ENCODE measurements around the gene TSPAN4. TPM values are rescaled to one million over a fixed set of nuclear protein-coding genes. Genes with fewer than 3 reads are reported as not detected.

The TSPAN4 gene
- total RNA-seq, 6 donors from 2014 or later = 91.3 to 181 (median 169) TPM

DNA sequence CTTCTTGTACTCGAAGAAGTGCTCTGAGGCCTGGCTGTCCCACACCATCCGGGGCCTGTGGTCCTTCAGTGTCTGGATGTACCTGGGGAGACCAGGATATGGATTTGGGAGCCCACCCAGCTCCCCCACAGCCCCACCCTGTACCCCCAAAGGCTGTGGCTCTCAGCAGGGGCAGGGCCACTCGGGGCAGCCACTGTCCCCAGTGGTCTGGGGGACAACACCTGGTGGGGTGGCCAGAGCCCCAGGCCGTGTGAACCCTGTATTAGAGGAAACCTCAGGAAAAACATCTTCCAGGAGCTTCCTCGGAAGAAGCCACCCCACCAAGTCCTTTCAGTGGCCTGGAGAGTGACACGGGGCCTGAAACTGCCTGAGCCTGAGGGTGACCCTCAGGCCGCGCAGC, 27.8 kb downstream of the TSPAN4 start:
- no peaks in the 10 kb centered on the region for H3K9me3 ChIP-seq
- no peak overlapping the region for H3K4me3 ChIP-seq
- no peak for ATAC-seq (ENCODE audit: low FRiP score in 2 of 2)
- no peak overlapping the region for H3K27ac ChIP-seq
- H3K4me1 ChIP-seq = no peaks in the 10 kb centered on the region
- peak in 1 of 2 donors; percentile 68 for DNase-seq
- peaks cover 0 to 39% (median 26%) of the 10 kb centered on the region in 4 donors for H3K36me3 ChIP-seq
- 84 to 92% methylated on average over 4 to 7 of the region's 8 CpGs for WGBS, 2 donors
- H3K27me3 ChIP-seq = no peaks in the 10 kb centered on the region
- TF ChIP-seq EP300 (IDR thresholded peaks at IDR 0.05) (no peak), POLR2AphosphoS5 (IDR thresholded peaks at IDR 0.05) (no peak), POLR2A (IDR thresholded peaks at IDR 0.05) (no peak)
- TF ChIP-seq, protein P1, sequence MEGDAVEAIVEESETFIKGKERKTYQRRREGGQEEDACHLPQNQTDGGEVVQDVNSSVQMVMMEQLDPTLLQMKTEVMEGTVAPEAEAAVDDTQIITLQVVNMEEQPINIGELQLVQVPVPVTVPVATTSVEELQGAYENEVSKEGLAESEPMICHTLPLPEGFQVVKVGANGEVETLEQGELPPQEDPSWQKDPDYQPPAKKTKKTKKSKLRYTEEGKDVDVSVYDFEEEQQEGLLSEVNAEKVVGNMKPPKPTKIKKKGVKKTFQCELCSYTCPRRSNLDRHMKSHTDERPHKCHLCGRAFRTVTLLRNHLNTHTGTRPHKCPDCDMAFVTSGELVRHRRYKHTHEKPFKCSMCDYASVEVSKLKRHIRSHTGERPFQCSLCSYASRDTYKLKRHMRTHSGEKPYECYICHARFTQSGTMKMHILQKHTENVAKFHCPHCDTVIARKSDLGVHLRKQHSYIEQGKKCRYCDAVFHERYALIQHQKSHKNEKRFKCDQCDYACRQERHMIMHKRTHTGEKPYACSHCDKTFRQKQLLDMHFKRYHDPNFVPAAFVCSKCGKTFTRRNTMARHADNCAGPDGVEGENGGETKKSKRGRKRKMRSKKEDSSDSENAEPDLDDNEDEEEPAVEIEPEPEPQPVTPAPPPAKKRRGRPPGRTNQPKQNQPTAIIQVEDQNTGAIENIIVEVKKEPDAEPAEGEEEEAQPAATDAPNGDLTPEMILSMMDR (IDR thresholded peaks at IDR 0.05) = no peak

DNA sequence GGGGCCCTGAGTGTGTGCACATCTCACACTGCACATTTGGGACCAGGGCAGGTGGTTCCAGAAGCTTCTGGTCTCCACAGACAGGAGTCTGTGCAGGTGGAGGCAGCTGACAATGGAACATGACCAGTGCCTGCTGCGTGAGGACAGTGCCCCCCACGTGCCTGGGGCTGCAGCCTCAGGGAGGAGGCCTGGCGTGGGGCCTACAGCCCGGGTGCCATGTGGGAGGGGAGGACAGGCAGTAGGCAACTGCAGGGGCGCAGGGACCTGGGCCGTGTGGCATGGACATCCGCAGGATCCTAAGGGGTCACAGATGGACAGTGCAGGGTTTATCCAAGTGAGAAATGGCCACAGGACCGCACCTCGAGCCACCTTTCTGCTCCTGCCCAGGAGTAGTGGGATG, 28.8 kb downstream of the TSPAN4 start:
- Histone ChIP-seq H3K4me3 (no peak overlapping the region), H3K27ac (no peak overlapping the region), H3K9me3 (no peaks in the 10 kb centered on the region), H3K27me3 (no peaks in the 10 kb centered on the region), H3K36me3 (peaks cover 0 to 29% (median 16%) of the 10 kb centered on the region in 4 donors), H3K4me1 (no peaks in the 10 kb centered on the region)
- 86% methylated on average over 7 of the region's 9 CpGs; no CpG with 5 or more reads in 1 of the 2 donors for WGBS, 2 donors
- ATAC-seq (ENCODE audit: low FRiP score in 2 of 2) = no peak
- DNase-seq = peak in 1 of 2 donors; percentile 77
- TF ChIP-seq, protein P1 (IDR thresholded peaks at IDR 0.05) = no peak
- no peak for TF ChIP-seq POLR2AphosphoS5 (IDR thresholded peaks at IDR 0.05)
- no peak for TF ChIP-seq POLR2A (IDR thresholded peaks at IDR 0.05)
- no peak for TF ChIP-seq EP300 (IDR thresholded peaks at IDR 0.05)

DNA sequence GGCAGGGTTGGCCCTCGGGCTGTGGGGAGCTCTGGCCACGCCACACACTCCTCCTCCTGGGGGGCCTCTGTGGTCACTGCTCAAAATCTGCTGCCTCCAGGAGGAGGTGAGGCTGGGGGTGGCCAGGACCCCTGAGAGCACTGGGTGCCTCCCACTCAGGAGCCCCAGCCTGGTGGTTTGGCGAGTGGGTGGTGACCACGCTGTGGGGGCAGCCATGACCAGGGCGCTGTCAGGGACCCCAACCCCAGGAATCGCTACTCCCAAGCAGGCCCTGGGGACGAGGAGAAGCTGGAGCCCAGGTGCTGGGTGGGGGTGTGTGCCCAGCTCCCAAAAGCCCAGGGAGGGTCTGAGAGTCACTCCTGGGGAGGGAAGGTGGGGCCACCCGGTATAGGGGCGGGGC, 30.1 kb downstream of the TSPAN4 start:
- peak in 1 of 2 donors; percentile 53 for DNase-seq
- TF ChIP-seq POLR2AphosphoS5 (IDR thresholded peaks at IDR 0.05) (no peak), POLR2A (IDR thresholded peaks at IDR 0.05) (no peak), EP300 (IDR thresholded peaks at IDR 0.05) (no peak)
- TF ChIP-seq, protein P1 (IDR thresholded peaks at IDR 0.05) = no peak
- no peak for ATAC-seq (ENCODE audit: low FRiP score in 2 of 2)
- WGBS, 2 donors = 89 to 99% methylated on average over 7 of the region's 9 CpGs
- H3K9me3 ChIP-seq = no peaks in the 10 kb centered on the region
- no peaks in the 10 kb centered on the region for H3K27me3 ChIP-seq
- no peaks in the 10 kb centered on the region for H3K4me1 ChIP-seq
- H3K27ac ChIP-seq = no peak overlapping the region
- H3K36me3 ChIP-seq = peaks cover 0 to 21% (median 8%) of the 10 kb centered on the region in 4 donors
- no peak overlapping the region for H3K4me3 ChIP-seq

DNA sequence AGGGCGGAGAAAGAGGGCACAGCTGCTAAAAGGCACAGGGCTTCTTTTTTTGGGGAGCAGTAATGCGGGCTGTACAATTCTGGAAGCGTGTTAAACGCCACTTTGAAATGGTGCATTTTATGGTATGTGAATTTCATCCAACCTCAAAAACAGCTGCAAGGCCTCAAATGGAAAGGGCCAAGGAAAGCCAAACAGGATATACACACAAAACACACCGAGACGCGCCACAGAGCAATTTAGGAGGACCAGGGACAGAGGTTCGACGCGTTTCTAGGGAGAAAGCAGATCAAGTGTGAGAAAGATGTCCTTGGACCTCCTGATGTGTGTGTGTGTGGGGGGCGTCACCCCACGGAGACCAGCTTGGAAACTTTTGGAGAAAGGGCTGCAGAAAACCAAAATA, 31.1 kb downstream of the TSPAN4 start:
- Histone ChIP-seq H3K27me3 (no peaks in the 10 kb centered on the region), H3K27ac (no peak overlapping the region), H3K4me3 (no peak overlapping the region), H3K4me1 (no peaks in the 10 kb centered on the region), H3K36me3 (peaks cover 0 to 13% (median 6%) of the 10 kb centered on the region in 4 donors), H3K9me3 (no peaks in the 10 kb centered on the region)
- DNase-seq = no peak
- ATAC-seq (ENCODE audit: low FRiP score in 2 of 2) = no peak
- 67 to 80% methylated on average over 12 of the region's 12 CpGs for WGBS, 2 donors
- TF ChIP-seq EP300 (IDR thresholded peaks at IDR 0.05) (no peak), POLR2AphosphoS5 (IDR thresholded peaks at IDR 0.05) (no peak), POLR2A (IDR thresholded peaks at IDR 0.05) (no peak)
- TF ChIP-seq, protein P1 (IDR thresholded peaks at IDR 0.05) = no peak

DNA sequence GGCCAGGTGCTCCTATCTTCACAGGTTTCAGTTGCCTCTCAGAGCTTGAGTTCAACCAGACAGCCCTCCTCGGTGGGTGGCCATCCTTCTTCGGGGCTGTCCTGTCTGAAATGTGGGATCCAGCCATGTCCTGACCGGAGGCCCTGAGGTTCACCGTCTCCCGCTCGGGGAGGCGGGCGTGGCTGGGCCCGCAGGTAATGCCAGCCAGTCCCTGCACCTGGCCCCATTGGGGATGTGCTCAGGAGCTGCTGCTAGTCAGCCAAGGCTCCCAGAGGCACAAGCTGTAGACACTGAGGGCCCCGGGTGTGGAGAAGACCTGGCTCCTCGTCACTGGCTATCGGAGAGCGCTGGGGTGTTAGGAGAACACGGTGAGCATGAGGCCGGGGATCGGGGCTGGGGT, 32.6 kb downstream of the TSPAN4 start:
- H3K9me3 ChIP-seq = no peaks in the 10 kb centered on the region
- peaks cover 0 to 12% (median 4%) of the 10 kb centered on the region in 4 donors for H3K36me3 ChIP-seq
- H3K4me1 ChIP-seq = no peaks in the 10 kb centered on the region
- 93 to 96% methylated on average over 7 to 15 of the region's 16 CpGs for WGBS, 2 donors
- TF ChIP-seq POLR2A (IDR thresholded peaks at IDR 0.05) = no peak
- no peak for TF ChIP-seq EP300 (IDR thresholded peaks at IDR 0.05)
- TF ChIP-seq POLR2AphosphoS5 (IDR thresholded peaks at IDR 0.05) = no peak
- TF ChIP-seq, protein P1 (IDR thresholded peaks at IDR 0.05) = no peak
- H3K27ac ChIP-seq = no peak overlapping the region
- DNase-seq (no peak), ATAC-seq (ENCODE audit: low FRiP score in 2 of 2) (no peak)
- no peaks in the 10 kb centered on the region for H3K27me3 ChIP-seq
- no peak overlapping the region for H3K4me3 ChIP-seq
